HG03159 (cell line): ENCODE results near the gene RHBDF2.

Experiments
- ATAC-seq: cut with Tn5 transposase; IDR thresholded peaks from one replicate; pipeline ENCODE4 v1.9.1; 2021; ENCODE audit warnings: mild to moderate bottlenecking, moderate library complexity; ENCODE audit not compliant: unreplicated experiment

The RHBDF2 gene

GRCh38 chr17:76501018-76501826 lies at the start of gene RHBDF2:
RHBDF2 (minus strand) TSS chr17:76501423; CDS start chr17:76481524, 19,899 bp downstream.
- ATAC-seq, result peak; percentile 66

DNA sequence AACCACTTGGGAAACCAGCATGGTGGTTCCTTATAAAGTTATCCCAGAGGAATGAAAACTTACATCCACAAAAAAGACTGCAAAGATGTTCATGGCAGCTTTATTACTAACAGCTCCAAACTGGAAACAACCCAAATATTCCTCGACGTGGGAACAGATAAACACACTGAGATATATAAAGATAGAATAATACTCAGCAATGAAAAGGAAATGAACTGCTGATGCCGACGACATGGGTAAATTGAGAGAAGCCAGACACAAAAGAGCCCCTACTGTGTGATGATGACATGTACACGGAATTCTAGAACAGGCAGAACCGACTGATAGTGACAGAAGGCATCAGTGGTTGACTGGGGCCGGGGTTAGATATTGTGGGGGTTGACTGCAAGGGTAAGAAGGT lies 48.3 kb upstream of the RHBDF2 start:
- no peak for ATAC-seq

- no peak for ATAC-seq
Measured at GRCh38 chr17:76549215-76549518, 47.9 kb upstream of the RHBDF2 start.

GRCh38 chr17:76548378-76549214 lies 47.4 kb upstream of the RHBDF2 start:
- no peak for ATAC-seq

DNA sequence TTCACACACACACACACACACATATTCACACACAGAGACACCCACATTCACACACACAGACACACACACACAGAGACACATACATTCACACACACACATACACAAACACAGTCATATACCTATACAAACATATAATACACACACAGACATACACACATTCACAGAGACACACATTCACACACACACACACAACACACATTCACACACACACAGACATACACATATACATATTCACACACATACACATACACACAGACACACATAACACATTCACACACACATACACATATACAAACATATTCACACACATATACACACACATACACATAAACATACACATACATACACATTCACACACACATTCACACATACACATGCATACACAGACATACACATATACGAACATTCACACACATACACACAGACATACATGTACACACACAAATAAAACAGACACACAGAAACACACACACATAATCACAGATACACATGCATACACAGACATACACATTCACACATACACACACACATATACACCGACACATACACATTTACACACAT lies 46.5 kb upstream of the RHBDF2 start:
- ATAC-seq, result no peak

- no peak for ATAC-seq
Measured at GRCh38 chr17:76547183-76547641, 46.0 kb upstream of the RHBDF2 start.

DNA sequence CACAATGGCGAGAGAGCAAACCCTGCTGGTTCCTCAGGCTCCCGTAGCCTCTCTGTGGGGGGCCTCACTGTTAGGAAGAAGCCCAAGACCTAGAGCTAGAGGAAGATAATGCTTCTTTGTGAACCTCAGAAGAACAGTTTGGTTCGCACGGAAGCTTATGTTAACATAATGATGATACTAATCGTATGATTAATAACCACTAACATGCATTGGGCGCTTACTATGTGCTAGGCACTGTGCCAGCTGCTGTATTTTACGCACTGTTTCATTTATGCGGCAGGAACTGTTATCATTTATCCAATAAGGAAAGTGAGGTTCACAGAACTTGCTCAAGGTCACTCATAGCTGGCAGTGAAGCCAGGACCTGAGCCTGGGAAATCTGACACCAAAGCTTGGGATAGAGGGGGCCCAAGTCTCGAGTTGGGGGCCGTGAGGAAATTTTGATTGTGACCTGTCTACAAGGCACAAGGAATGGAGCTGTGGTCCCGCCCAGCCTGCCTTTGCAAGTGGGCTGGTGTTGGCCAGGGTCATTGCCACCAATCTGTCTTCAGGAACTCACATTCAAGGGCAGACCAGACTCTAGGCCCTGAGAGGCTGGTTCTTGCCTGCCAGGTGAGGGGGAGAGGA lies 45.4 kb upstream of the RHBDF2 start:
- no peak for ATAC-seq

- no peak for ATAC-seq
Measured at GRCh38 chr17:76545918-76546555, 44.8 kb upstream of the RHBDF2 start.

- no peak for ATAC-seq
Measured at GRCh38 chr17:76544546-76545365, 43.5 kb upstream of the RHBDF2 start.

DNA sequence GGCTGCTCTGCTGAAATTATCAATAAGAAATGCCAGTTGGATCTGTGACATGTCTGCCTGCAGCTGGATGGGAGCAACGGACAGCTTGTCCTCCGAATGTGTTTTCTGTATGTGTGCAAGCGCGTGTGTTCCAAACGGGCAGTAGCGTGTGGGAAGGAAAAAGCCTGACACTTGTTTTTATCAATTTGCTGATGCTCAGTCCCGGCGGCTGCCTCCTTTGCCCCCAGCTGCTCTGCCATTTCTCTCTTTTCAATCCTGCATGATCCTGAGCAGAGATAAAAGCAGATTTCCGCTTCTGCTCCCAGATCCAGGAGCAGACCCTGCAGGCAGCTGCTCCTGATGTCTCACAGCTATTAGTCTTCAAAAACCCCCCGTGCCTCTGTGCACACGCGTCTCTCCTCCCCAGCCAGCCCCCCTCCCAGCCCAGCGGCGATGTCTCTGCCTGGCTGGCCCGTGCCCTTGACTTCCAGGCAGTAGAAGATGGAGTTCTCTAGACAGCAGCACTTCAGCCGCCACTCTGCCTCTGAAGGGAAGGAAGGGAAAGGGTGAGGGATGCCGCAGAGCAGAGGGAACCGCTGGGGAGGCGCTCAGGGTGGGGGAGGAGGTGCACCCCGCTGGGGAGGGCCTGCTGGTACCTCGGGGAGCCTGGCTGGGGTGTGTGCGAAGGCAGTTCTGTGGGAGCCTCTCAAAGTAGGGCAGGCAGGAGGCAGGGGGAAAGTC lies 42.8 kb upstream of the RHBDF2 start:
- no peak for ATAC-seq

GRCh38 chr17:76543482-76543825 lies 42.2 kb upstream of the RHBDF2 start:
- ATAC-seq, result no peak

- ATAC-seq, result no peak
Measured at GRCh38 chr17:76542984-76543383, 41.8 kb upstream of the RHBDF2 start.

- no peak for ATAC-seq
Measured at GRCh38 chr17:76542566-76542971, 41.3 kb upstream of the RHBDF2 start.

- no peak for ATAC-seq
Measured at GRCh38 chr17:76541739-76542454, 40.7 kb upstream of the RHBDF2 start.

DNA sequence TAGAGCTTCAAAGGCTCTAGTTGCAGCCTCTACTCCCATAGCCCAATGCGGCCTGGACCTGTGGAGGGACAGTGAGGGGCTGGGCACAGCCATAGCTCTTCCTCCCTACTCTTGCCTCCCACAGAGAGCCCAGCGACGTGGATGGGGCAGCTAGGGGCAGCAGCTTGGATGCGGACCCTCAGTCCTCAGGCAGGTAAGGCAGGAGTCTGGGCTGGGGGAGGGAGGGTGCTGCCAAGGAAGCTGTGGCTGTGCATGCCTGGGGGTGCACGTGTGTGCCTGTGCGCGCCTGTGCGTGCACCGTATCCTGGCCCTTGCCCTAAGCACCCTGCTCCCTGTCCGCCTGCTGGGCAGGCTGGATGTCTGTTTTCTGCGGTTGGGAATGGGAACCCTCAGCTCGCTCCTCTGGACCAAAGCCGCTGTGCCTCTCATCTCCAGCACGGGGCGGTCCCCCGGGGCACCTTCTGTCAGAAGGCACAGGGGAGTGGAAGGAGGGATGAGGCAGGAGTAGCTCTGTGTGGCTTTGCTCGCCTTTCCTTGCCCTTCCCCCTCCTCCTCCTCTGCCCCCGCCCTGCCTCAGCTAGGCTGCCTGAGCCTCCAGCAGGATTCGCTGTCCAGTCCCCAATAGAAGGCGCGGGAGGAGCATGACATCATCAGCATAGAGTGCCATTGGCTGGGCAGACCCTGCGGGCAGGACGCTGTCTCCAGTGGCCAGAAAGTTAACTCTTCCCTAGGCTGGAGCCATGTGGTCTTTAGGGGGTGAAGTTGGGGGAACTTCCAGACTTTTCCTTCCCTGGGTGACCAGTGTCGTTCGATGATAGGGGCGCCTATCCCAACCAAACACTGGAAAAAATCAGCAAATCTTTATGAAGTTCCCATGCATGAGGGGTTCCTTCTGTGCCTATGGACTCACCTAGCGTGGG lies 39.4 kb upstream of the RHBDF2 start:
- ATAC-seq, result no peak

GRCh38 chr17:76539631-76540271 lies 38.5 kb upstream of the RHBDF2 start, which contains the start of gene PRCD:
PRCD (plus strand) TSS chr17:76540044; CDS start chr17:76540142, 98 bp downstream.
- no peak for ATAC-seq

- ATAC-seq, result no peak
Measured at GRCh38 chr17:76538941-76539570, 37.8 kb upstream of the RHBDF2 start.
